Right lobe of liver (tissue), 4 donors: ENCODE results near the gene USP22.
A peak's percentile ranks its signal among the peaks of the same experiment; 100 is the strongest.

Source experiments
- POLR2A ChIP-seq: fragments of 450-650 bp; IDR thresholded peaks from one replicate; pipeline ENCODE4 v1.6.1; 2017; ENCODE audit warnings: antibody characterized with exemption, mild to moderate bottlenecking
- TF ChIP-seq, protein P1 (sequence below), 4 donors: fragments of 200-600 bp in 3 of 4; fragments of 450-650 bp in 1 of 4; IDR thresholded peaks; one replicate each; pipeline versions ENCODE4 v1.5.1 to v1.8.0; 2016 to 2022; ENCODE audit warnings: antibody characterized with exemption in 4 of 4, mild to moderate bottlenecking in 2 of 4
- donor health status: DM: no; HTN: no; CAD: no.
- donor health status: DM: no; HTN: no; CAD: no.
- donor health status: DM: no; HTN: yes; CAD: no.

DNA sequence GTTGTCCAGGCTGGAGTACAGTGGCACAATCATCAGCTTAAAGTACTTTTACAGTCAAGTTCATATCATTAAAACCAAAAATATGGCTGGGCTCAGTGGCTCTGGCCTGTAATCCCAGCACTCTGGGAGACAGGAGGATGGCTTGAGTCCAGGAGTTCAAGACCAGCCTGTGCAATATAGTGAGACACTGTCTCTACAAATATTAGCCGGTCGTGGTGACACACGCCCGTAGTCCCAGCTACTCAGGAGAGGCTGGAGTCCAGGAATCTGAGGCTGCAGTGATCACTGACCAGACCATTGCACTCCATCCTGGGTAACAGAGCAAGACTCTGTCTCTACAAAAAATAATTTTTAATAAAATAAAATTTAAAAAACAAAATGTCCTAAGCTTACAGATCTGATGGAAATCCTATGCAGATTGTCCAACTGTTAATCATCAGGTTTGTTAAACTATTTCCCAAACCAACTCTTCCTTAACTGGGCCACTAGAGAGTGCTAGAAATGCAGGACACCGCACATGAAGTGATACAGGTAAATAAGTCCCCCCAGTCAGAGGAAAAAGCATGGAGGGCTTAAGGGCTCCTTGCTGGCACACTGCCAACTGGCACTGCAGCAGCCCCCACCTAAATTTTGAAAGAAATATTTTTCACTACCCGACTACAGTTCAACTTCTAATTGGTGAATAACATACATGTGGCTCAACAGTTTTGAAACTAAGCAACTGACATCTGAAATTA, 2.8 kb downstream of the USP22 start:
- TF ChIP-seq, protein P1, sequence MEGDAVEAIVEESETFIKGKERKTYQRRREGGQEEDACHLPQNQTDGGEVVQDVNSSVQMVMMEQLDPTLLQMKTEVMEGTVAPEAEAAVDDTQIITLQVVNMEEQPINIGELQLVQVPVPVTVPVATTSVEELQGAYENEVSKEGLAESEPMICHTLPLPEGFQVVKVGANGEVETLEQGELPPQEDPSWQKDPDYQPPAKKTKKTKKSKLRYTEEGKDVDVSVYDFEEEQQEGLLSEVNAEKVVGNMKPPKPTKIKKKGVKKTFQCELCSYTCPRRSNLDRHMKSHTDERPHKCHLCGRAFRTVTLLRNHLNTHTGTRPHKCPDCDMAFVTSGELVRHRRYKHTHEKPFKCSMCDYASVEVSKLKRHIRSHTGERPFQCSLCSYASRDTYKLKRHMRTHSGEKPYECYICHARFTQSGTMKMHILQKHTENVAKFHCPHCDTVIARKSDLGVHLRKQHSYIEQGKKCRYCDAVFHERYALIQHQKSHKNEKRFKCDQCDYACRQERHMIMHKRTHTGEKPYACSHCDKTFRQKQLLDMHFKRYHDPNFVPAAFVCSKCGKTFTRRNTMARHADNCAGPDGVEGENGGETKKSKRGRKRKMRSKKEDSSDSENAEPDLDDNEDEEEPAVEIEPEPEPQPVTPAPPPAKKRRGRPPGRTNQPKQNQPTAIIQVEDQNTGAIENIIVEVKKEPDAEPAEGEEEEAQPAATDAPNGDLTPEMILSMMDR (IDR thresholded peaks at IDR 0.05), result peak; percentile 22 to 44 (median 36)
- no peak for TF ChIP-seq POLR2A
